GM12875 (cell line): Measurements from ENCODE around the gene IL19.
A peak's percentile ranks its signal among the peaks of the same experiment; 100 is the strongest.

Experiments
- H3K4me3 ChIP-seq: one replicate; pipeline ENCODE4 v1.5.1; 2011; ENCODE audit warnings: low read depth, low read length, control low read depth
- CTCF ChIP-seq: IDR thresholded peaks from 2 replicates; pipeline ENCODE4 v1.5.1; 2011; ENCODE audit warnings: low read depth, mild to moderate bottlenecking, control low read depth, inconsistent platforms, low read length, moderate library complexity, borderline replicate concordance; ENCODE audit not compliant: insufficient read depth

Gene IL19

GRCh38 chr1:206796116-206796515 is 25.5 kb downstream of the IL19 start:
- no peak overlapping the region for H3K4me3 ChIP-seq

GRCh38 chr1:206796981-206797402 is 26.4 kb downstream of the IL19 start:
- no peak overlapping the region for H3K4me3 ChIP-seq
- no peak for TF ChIP-seq CTCF

More at GRCh38 chr1:206796116-206796515, 25.5 kb downstream of the IL19 start:
- no peak for TF ChIP-seq CTCF

- H3K4me3 ChIP-seq = no peak overlapping the region
- TF ChIP-seq CTCF = peak; percentile 90
Observed at GRCh38 chr1:206797534-206798383, 27.2 kb downstream of the IL19 start.

GRCh38 chr1:206798384-206798996 is 27.9 kb downstream of the IL19 start:
- TF ChIP-seq CTCF = no peak
- no peak overlapping the region for H3K4me3 ChIP-seq

- TF ChIP-seq CTCF = no peak
- no peak overlapping the region for H3K4me3 ChIP-seq
Observed at GRCh38 chr1:206799311-206799710, 28.7 kb downstream of the IL19 start.

GRCh38 chr1:206800411-206800810 is 29.8 kb downstream of the IL19 start:
- H3K4me3 ChIP-seq = no peak overlapping the region
- no peak for TF ChIP-seq CTCF

GRCh38 chr1:206800891-206801290 is 30.3 kb downstream of the IL19 start:
- no peak overlapping the region for H3K4me3 ChIP-seq
- TF ChIP-seq CTCF = no peak
